GM18498 (cell line): ENCODE measurements around the gene GRM5.
"Not testable (repeated sequence)": the region's sequence is repeated elsewhere in the genome, so short reads cannot be mapped to it uniquely, and the experiment has no call there.

Experiments
- ATAC-seq: cut with Tn5 transposase; IDR thresholded peaks from one replicate; pipeline ENCODE4 v1.9.1; 2021; ENCODE audit warnings: mild to moderate bottlenecking, moderate library complexity; ENCODE audit not compliant: unreplicated experiment

The GRM5 gene

DNA sequence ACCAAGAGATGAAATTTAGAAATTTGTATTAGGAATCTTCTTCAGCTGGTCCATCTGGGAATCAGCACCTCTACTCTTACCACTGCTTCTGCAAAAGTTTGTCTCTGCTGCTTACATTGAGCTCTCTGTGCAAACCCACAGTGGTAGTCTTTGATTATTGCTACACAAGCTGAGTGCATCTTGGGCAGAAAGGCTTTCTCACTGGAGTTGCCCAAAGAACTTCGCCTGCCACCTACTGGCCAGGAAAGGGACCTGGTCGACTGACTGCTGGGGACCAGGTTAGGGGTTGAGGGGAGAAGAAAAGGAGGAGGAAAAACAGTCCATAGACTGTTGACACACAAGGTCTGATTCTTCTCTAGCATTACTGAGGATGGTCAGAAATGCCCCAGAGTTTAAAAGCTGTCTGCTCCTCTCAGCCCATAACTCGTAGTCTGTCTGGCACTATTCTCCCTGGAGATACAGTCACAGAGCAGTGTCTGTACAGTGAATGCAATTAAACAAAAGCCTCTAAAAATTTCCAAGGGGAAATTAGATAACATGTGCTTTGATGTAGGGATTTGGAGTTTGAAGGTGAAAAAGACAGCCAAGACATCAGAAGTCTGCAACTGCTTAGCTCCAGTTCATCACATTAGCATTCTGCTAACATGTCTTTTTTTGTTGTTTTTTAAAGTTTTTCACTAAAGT, 513.3 kb downstream of the GRM5 start:
- peak; percentile 96 for ATAC-seq

DNA sequence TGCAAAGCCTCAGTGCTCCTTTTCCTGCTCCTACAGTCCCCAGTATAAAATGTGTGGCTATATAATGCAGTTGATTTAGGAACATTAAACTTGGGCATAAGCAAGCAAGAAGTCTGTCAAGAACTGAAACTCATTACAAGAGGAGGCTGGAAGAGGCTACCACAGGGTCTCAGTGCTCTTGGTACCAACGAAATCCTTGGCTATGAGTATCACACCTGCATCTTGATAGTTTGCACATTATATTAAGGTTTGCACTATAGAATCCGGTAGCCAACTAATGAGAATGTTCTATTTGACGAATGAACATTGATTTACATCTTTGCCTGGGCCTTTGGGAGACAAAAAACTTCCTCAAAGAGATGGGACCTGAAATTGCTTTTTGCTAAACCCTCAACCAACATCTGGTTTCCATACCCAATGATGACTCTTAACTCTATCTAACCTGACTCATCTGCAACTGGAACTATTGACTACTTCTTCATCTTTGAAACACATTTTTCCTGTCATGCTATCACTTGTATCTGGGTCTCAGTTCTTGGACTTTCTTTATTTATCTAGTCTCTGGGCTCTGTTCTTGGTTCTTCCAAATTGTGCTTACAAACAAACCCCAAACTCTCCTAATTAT, 521.0 kb downstream of the GRM5 start:
- ATAC-seq = peak; percentile 4

DNA sequence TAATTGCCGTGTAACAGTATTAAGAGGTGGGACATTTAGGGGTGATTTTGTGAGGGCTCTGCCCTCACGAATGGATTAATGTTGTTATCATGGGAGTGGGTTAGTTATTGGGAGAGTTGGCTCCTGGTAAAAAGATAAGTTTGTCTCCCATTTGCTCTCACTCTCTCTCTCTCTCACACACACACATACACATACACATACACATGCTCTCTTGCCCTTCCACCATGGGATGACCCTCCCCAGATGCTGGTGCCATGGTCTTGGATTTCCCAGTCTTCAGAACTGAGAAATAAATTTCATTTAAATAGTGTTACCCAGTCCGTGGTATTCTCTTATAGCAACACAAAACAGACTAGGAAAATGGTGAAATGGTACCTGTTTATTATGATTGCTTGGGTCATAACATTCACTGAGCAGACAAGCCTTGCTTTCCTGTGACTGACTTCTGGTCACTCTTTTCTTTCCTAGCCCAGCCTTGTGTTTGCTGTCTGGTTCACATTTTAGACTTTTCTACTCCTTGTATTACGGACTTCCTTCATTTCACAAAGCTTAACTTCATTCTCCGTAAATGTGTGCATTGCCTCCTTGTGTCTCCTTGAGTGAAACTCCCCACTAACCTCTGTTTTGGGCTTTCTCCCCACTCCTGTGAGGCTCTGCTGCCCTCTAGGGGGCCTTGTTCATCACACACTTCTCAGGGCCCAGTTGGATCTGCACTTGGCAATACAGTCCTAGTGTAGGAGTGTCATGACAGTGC, 521.7 kb downstream of the GRM5 start:
- ATAC-seq = peak; percentile 99

DNA sequence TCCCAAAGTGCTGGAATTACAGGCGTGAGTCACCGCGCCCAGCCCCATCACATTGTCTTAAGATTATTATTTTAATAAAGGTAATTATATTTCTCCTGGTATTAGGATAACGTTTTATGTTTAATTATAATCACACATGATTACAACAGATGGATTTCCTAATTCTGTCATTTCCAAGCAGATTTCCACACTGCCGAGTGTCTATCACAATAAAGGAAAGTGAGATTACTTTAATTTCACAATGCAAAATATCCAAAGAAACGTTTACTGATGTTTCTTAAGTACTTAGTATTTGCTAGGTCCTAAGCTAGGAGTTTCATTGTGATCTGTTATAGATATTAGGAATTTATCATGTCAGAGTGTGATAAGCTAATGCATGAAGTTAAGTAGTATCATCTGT, 524.8 kb downstream of the GRM5 start:
- no peak for ATAC-seq

DNA sequence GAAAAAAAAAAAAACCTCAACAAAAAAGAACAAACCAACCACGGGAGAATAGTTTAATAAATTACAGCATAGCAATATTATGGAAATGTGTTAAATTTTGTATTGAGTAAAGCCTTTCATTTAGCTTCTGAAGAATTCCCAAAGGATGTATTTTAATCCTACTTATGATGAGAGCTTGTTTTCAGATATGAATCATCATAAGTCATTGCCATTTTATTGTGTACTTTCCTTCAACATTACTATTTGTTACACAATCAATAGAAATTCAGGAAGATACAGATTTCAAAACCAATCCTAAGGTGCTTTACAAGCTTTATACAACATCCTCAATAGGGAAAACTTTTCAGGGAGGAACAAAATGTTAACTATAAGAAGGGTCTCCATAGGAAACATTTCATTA, 527.7 kb downstream of the GRM5 start:
- ATAC-seq = no peak

DNA sequence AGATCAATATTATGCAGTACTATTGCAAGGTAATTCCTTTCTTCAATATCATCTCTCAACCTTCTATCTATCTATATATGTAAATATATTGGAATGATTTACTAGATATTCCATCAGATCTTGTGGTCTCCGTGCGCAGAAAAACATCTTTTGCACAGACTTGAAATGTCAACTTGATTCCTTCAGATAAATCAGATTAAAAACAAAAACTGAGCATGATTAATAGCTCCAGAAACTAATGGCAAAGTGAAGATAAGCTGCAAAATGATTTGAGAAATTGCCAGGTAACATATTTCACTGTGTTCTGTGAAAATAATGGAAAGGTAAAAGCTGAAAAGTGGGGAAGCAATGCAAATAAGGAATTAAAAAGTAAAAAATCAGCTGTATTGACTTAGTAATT, 528.2 kb downstream of the GRM5 start:
- ATAC-seq = no peak

DNA sequence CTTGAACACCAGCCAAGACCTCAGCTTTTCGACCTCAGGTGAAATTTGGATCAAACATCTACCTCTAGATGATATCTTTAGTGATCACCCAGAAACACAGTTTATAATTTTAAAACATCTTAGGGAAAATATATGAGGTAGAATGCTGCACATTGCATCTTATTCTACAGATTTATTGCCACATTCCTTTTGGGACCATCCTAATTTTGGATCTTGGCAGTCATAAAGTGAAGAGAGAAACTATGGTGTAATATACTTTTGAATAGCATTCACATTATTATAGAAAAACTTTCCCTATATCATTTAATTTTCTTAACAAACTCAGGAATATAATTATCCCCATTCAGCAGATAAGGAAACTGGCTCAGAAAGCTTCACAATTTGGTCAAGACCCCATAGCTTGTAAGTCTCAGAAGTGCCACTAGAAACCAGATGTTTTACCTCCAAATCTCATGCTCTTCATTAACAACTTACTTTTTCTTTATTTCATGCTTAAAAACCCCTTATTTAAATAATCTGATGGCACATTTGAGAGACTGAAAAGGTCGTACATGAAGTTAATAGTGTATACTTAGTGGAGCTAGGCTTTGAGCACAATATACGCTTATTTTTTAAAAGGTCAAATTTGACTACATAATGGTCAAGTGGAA, 529.0 kb downstream of the GRM5 start:
- no peak for ATAC-seq

DNA sequence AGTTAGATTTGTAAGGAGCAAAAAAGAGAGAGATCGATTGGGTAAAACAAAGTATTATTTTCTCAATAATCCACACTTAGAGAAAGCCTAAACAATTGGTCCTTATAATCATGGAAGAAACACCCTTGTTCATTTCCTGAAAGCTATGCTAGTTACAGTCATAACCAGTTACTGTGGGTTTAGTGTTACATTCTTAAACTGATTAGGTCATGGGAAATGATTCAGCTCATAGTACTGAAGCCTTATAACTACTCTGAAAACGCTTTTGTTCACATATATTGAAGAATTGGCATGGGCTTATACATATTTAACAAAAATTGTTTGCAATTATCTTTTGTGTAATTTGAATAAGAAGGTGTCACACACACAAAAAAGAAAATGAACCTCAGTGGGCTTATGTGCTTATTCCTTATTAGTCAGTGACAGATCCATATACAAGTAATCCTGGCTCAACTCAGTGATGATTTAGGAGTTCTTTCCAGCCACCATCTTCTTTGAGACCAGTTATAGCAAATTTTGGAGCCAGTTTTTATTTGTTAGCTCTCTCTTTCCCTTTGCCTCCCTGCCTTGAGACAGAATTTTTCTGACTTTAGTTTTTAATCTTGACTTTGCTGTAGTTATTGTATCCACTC, 529.8 kb downstream of the GRM5 start:
- ATAC-seq = peak; percentile 86

DNA sequence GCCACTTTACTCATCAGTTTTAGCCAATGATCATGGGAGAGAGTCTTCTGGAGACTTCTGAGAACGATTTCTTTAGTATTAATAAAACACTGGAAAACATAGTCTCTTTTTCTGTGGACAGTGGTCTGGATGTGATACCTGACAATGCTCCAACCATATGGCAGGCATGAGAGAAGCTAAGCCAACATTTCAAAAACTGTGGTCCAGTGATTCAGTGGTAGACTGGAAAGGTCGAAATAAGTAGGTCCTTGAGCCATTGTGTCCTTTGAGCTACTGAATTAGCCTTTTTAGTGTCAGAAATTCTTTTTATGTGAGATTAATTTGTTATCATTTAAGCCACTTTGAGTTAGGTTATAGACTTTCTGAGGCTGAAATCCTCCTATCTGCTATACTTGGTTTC, 530.5 kb downstream of the GRM5 start:
- ATAC-seq = no peak

DNA sequence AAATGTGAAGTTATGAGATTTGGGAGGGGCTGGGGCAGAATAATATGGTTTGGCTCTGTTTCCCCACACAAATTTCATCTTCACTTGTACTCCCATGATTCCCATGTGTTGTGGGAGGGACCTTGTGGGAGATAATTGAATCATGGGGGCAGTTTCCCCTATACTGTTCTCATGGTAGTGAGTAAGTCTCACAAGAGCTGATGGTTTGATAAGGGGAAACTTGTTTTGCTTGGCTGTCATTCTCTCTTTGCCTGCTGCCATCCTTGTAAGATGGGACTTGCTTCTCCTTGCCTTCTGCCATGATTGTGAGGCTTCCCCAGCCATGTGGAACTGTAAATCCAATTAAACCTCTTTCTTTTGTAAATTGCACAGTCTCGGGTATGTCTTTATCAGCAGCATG, 531.1 kb downstream of the GRM5 start:
- ATAC-seq = not testable (repeated sequence)

DNA sequence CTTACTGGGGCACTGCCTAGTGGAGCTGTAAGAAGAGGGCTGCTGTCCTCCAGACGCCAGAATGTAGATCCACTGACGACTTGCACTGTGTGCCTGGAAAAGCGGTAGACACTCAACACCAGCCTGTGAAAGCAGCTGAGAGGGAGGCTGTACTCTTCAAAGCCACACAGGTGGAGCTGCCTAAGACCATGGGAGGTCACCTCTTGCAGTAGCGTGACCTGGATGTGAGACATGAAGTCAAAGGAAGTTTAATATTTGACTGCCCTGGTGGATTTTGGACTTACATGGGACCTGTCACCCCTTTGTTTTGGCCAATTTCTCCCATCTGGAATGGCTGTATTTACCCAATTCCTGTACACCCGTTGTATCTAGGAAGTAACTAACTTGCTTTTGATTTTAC, 531.6 kb downstream of the GRM5 start:
- ATAC-seq = no peak

DNA sequence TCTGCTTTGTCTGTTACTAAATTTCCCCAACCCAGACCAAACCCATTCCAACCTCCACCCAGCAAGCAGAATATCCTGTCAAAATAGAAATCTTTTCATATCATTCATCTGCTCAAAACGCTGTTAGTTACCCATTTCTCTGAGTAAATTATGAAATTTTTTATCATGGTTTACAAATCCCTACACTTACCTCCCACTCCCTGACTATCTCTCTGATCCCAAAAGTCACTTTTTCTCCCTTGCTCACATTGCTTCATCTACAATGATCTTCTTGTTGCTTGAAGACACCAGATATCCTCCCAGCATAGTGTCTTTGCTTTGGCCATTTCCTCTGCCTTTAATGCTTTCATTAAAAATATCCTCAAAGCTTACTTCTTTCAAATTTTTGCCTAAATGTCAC, 532.8 kb downstream of the GRM5 start:
- no peak for ATAC-seq

DNA sequence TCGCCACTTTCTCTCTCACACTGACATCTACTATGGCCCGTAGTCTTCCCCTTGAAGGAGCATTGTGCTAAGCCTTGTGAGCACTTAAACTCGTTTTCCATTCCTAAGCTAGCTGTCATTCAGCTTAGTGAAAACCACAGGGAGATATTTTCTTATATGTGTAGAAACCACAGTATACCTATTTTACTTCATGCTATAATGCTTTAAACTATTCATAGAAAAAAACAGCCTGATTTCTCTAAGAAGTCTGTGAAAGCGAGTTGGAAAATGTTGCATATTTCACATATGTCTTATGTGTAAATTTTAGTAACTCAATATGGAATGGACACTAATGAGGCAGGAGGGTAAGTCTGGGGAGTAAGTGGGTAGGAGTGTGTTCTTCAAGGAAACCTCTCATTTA, 534.0 kb downstream of the GRM5 start:
- no peak for ATAC-seq

DNA sequence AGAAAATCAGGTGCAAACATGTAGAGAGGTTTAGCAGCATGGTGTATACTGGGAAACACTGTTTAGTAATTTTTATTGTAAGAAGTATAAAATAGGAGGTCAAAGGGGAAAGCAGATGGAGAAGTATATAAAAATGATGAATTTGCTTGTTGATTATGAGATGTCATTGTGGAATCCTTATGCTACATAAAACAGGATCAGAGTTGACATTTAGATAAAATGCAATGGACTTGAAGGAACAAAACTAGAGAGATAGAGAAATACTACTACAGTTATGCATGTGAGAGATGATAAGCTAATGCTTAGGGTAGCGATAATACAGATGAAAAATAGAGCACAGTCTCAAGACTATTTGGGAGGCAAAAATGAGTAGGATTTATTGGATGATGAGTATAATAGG, 536.4 kb downstream of the GRM5 start:
- ATAC-seq = no peak

DNA sequence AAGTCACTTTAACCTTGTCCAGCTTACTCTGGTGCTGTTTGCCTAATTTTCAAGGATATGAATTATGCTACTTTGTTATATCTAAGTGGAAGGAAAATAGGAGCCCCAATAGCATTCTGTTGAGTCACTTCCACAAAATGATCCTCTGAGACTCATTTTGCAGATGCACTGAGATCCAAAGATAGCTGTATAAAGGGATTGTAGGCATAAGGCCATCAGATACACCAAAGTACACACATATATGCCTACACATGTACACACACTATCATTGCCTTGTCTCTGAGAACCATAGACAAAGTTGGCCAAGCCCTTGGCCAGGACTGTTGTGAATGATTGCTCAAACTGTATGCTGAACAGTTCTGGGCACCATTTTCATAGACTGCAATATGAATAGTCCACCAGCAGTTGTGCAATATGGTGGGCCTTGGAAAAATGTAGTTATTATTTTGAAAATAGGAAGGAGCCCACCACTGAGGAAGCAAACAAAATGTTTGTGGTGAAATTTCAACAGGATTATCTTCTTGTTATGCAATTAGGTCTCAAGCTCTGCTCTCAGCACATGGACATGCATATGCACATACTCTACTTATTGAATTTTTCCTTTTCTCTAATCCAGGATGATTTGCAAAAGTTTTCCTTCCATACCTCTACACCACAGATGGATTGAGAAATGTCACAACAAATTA, 542.3 kb downstream of the GRM5 start:
- ATAC-seq = no peak

DNA sequence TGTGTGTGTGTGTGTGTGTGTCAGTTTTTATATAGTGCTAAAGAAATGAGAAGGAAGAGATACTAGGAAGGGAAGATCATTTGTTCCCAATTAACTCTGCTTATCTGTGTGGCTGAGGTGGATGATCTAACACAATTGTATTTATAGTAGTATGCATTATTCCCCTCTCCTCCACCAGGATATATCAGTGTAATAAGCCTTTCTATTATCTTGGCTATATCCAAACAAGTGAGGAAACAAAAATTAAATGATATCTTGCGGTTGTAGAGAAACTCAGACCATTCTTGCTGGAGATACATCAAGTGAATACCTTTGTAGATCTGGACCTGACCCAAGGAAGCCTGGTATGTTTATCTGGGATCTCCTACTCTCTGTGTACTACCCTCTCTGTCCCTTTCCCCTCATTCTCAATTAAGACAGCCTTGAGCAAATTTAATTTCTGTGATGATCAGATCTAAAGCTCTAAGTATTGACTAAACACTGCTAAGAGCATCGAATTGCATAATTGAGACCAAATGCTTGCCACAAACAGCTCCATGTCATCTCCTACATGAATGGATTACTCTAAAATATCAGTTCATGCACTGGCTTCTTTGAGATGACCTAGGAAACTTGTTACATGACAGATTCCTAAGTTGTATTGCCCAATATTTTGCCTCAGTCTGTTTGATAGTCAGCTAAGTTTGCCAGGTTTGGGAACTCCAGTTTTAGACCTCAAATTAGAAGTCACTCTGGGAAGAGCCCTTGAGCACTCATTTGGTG, 543.0 kb downstream of the GRM5 start:
- no peak for ATAC-seq

DNA sequence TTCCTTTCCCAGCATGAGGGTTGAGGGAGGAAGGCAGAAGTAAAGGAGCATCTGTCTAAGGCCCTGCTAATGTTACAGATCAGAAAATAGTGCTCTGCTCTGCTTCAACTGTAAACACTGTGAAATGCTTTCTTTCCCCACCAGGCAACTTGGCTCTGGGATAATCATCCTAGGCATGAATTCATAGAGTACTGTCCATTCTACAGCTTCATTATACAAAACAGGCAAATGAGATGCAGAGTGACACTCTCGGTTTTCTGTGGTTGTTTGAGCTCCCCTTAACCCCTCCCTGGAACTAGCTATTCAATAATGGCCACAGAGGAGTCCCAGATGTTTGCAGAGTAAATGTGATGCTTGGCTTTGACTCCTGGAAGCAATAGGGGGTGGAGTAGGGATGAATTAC, 544.0 kb downstream of the GRM5 start:
- ATAC-seq = no peak

DNA sequence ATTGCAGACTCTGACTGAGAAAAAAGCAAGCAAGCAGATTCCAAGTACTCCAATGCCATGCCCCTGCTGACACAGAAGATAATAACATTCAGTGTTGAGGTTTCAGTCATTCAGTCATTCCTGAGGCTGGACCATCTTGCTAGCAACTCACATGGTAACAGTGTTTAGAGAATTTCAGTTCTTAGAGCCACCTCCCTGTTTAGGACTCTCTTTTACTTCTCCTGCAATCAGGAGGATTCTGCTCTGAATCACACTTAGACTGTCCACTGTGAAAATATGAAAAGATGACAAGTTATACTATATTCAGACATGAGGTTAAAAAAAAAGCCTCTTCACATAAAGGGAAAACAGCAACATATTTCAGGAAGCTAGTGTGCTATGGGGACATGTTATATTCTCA, 544.4 kb downstream of the GRM5 start:
- ATAC-seq = no peak

DNA sequence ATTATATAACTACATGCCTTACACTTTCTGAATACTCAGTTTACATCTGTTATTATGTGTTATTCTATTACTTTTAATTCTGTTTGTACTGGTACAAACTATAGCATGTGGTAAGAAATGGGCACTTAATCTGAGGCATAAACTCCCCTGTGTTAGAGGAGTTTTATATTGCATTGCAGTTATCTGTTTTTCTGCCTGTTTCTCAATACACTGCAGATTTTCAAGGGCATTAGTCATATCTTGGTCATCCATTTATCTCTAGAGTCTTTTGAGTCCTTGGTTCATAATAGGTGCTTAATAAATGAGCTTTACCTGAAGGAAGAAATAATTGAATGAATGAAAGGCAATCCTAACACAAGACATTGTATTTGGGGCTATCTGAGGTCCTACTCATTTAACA, 545.4 kb downstream of the GRM5 start:
- ATAC-seq = no peak

DNA sequence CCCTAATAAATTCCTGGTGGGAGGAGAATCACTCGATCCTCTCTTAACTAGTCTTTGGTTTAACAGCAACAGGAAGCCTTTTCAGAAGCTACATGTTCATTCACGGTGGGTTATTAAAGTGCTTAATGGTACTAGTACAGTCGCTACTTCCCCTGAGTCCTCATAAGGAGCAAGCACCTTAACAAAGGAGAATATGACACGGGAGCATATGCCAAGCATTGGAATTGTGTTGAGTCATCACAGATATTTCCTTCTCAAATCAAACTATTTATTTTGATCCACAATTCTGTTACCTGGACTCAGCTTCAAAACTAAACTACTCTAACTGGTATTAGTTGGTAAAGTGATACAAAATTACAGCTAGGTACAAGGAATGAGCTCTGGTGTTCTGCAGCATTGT, 550.8 kb downstream of the GRM5 start:
- no peak for ATAC-seq
